Myocyte (in vitro differentiated cells): ENCODE results near the gene TPI1. TPM values are rescaled to one million over a fixed set of nuclear protein-coding genes. Genes with fewer than 3 reads are reported as not detected.

ENCODE experiments used
- DNase-seq: peaks from one replicate; pipeline ENCODE4 v3.0.0-alpha.2; 2012; ENCODE audit warnings: low read depth
- total RNA-seq: library from RNA; depleted of rRNA; stranded (reverse); fragments of >200 nt; gene quantifications from 2 replicates; pipeline ENCODE4 v1.2.3, GENCODE V29; 2014

TPI1 gene
- total RNA-seq, 1 donor from 2014 or later: 1,161 TPM

DNA sequence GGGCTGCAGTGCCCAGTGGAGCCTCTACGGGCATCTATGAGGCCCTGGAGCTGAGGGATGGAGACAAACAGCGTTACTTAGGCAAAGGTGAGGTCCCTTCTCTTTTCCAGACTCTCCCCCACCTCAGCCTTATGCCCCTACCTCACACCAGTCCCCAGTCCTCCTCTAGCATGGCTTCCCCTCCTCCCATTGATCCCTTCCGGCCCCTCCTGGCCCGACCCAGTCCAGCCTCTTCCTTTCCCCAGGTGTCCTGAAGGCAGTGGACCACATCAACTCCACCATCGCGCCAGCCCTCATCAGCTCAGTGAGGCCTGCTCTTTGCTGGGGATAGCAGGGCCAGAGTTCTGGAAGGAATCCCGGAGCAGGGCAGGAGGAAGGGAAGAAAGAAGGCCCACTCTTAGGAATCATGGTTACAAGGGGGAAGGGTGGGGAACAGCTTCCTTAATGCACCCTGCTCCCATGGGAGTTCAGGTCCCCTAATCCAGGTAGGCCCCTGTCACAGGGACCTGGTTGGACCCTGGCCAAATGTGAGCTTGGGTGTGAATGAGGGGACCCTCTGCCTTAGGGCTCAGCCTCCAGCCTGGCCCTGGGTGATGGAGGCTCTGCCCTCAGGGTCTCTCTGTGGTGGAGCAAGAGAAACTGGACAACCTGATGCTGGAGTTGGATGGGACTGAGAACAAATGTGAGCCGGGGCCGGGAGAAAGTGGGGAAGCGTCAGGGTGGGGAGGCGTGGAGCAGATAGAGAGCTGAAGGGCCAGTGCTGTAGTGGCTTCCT, 49.3 kb downstream of the TPI1 start:
- DNase-seq: no peak

DNA sequence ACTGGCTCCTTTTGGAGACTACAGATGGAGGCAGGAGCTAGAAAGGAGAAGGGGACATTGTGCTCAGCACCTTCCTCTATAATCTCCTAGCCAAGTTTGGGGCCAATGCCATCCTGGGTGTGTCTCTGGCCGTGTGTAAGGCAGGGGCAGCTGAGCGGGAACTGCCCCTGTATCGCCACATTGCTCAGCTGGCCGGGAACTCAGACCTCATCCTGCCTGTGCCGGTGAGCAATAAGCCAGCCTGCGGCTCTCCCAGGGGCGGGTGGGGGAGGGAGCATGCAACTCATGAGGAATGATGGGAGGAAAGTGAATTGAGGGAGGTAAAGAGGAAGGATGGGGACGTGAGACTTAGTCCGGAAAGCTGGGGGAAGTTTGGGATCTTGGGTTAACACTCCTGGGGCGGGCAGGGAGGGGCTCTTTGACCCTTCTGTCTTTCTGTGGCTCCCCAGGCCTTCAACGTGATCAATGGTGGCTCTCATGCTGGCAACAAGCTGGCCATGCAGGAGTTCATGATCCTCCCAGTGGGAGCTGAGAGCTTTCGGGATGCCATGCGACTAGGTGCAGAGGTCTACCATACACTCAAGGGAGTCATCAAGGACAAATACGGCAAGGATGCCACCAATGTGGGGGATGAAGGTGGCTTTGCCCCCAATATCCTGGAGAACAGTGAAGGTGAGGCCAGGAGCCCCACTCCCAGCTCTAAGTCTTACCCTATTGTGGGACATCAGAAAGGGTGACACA, 50.3 kb downstream of the TPI1 start:
- DNase-seq: peak; percentile 42

DNA sequence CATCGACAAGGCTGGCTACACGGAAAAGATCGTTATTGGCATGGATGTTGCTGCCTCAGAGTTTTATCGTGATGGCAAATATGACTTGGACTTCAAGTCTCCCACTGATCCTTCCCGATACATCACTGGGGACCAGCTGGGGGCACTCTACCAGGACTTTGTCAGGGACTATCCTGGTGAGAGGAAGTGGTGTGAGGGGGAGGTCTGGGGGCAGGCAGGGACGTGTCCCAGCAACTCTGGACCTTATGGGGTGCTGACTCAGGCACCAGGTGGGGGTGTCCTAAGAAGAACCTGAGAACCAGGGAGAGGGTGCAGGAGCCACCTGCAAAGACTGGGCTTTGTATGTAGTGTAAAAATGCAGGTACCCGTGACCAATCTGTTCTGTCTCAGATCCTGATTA, 52.3 kb downstream of the TPI1 start:
- DNase-seq: no peak

Other genes with a start within 250 kb of the TPI1 start
- not detected in 2 replicates for gene LPAR5, start 231.6 kb upstream of the TPI1 start, total RNA-seq
- 0.16 TPM in 2 replicates for gene ACRBP, start 220.1 kb upstream of the TPI1 start, total RNA-seq
- 41.0 and 53.8 TPM in 2 replicates for gene ING4, start 204.4 kb upstream of the TPI1 start, total RNA-seq
- gene ZNF384, start 178.2 kb upstream of the TPI1 start, total RNA-seq: 16.9 and 22.3 TPM in 2 replicates
- gene PIANP, start 166.7 kb upstream of the TPI1 start, total RNA-seq: not detected in 2 replicates
- gene COPS7A, start 143.5 kb upstream of the TPI1 start, total RNA-seq: 118 and 125 TPM in 2 replicates
- 243 and 270 TPM in 2 replicates for gene MLF2, start 114.4 kb upstream of the TPI1 start, total RNA-seq
- 140 and 148 TPM in 2 replicates for gene PTMS, start 101.2 kb upstream of the TPI1 start, total RNA-seq
- gene LAG3, start 95.0 kb upstream of the TPI1 start, total RNA-seq: 0.57 TPM in 1 of 2 replicates, not detected in the other
- not detected in 2 replicates for gene CD4, start 78.0 kb upstream of the TPI1 start, total RNA-seq
- gene GPR162, start 45.7 kb upstream of the TPI1 start, total RNA-seq: 2.5 and 4.6 TPM in 2 replicates
- gene P3H3, start 39.1 kb upstream of the TPI1 start, total RNA-seq: 21.4 and 25.6 TPM in 2 replicates
- gene GNB3, start 26.6 kb upstream of the TPI1 start, total RNA-seq: 1.7 and 2.0 TPM in 2 replicates
- gene CDCA3, start 16.2 kb upstream of the TPI1 start, total RNA-seq: 1.9 and 3.5 TPM in 2 replicates
- 146 and 154 TPM in 2 replicates for gene USP5, start 15.4 kb upstream of the TPI1 start, total RNA-seq
- gene SPSB2, start 5.8 kb downstream of the TPI1 start, total RNA-seq: 9.5 and 10.0 TPM in 2 replicates
- 11.1 and 12.1 TPM in 2 replicates for gene LRRC23, start 37.3 kb downstream of the TPI1 start, total RNA-seq
- gene ENO2, start 47.0 kb downstream of the TPI1 start, total RNA-seq: 9.0 and 9.9 TPM in 2 replicates
- gene ATN1, start 60.4 kb downstream of the TPI1 start, total RNA-seq: 11.3 and 15.2 TPM in 2 replicates
- gene RNU7-1, start 76.3 kb downstream of the TPI1 start, total RNA-seq: not detected in 2 replicates
- gene C12orf57, start 76.5 kb downstream of the TPI1 start, total RNA-seq: 116 and 166 TPM in 2 replicates
- 1.5 TPM in 1 of 2 replicates, not detected in the other for gene PTPN6, start 83.8 kb downstream of the TPI1 start, total RNA-seq
- gene PHB2, start 103.1 kb downstream of the TPI1 start, total RNA-seq: 222 and 275 TPM in 2 replicates
- 33.3 and 52.3 TPM in 2 replicates for gene EMG1, start 103.4 kb downstream of the TPI1 start, total RNA-seq
- gene LPCAT3, start 150.9 kb downstream of the TPI1 start, total RNA-seq: 55.7 and 79.8 TPM in 2 replicates
- 85.7 and 119 TPM in 2 replicates for gene C1S, start 193.2 kb downstream of the TPI1 start, total RNA-seq
- gene C1R, start 224.9 kb downstream of the TPI1 start, total RNA-seq: 203 and 282 TPM in 2 replicates
- gene C1RL, start 241.7 kb downstream of the TPI1 start, total RNA-seq: 10.9 and 12.1 TPM in 2 replicates